ENCODE results near the gene BTBD2. TPM values are rescaled to one million over a fixed set of nuclear protein-coding genes. Genes with fewer than 3 reads are reported as not detected.

The BTBD2 gene
- total and polyA plus RNA-seq, 10 of the 15 experiments (the other 5 are each of a cell fraction or from before 2014, with no cell fraction given) = 0.13 to 66.2 (median 10.4) TPM

DNA sequence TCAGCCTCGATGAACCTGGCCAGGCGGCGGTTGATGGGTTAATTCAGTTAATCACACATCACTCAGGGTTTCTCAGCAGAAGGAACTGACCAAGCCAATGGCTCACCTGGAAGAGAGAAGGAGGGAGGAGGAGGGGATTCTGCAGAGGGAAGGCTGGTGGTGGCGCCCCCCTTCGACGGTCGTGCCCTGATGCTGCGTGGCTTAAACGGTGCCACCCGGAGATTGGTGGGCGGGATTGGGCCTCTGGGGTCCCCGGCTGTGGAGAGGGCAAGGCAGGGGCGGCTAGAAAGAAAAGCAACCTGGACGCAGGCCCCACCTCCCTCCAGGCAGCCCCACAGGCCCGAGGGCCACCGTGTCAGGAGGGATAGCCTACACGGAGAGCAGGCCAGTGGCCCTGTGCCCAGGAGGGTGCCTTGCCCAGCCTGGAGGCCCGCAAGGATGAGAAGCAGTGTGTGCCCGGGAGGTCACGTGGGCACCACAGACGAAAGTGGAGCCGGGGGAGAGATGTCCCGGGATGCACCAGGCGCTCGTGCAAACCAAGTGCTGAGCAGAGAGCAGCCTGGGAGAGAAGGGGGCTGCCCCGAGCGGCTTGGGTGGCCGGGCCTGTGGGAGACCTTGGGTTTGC, 58.5 kb downstream of the BTBD2 start:
- TF ChIP-seq SP1 (IDR thresholded peaks at IDR 0.05; ENCODE audit: low read depth, low read length) (no peak), RB1 (IDR thresholded peaks at IDR 0.05; ENCODE audit: borderline replicate concordance) (no peak), KAT2A (conservative IDR thresholded peaks at IDR 0.05; ENCODE audit: control insufficient read depth, low read depth, low read length) (no peak), SIX5 (IDR thresholded peaks at IDR 0.05; ENCODE audit: low read depth, low read length, severe bottlenecking) (no peak), ZNF622 (IDR thresholded peaks at IDR 0.05) (no peak), TCF12 (IDR thresholded peaks at IDR 0.05; ENCODE audit: low read depth, low read length) (no peak), ZSCAN29 (IDR thresholded peaks at IDR 0.05) (no peak), TCF7 (IDR thresholded peaks at IDR 0.05; ENCODE audit: borderline replicate concordance) (no peak), EZH2 (IDR thresholded peaks at IDR 0.05; ENCODE audit: borderline replicate concordance, control insufficient read depth, low read depth, low read length) (no peak), CHD1 (IDR thresholded peaks at IDR 0.05; ENCODE audit: low read depth, low read length) (no peak), RAD21 (IDR thresholded peaks at IDR 0.05; ENCODE audit: insufficient read depth, low read depth, low read length) (no peak), CREB1 (IDR thresholded peaks at IDR 0.05; ENCODE audit: low read depth) (no peak), SMAD5 (IDR thresholded peaks at IDR 0.05; ENCODE audit: low read depth) (no peak)
- TF ChIP-seq, protein P1, sequence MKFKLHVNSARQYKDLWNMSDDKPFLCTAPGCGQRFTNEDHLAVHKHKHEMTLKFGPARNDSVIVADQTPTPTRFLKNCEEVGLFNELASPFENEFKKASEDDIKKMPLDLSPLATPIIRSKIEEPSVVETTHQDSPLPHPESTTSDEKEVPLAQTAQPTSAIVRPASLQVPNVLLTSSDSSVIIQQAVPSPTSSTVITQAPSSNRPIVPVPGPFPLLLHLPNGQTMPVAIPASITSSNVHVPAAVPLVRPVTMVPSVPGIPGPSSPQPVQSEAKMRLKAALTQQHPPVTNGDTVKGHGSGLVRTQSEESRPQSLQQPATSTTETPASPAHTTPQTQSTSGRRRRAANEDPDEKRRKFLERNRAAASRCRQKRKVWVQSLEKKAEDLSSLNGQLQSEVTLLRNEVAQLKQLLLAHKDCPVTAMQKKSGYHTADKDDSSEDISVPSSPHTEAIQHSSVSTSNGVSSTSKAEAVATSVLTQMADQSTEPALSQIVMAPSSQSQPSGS (IDR thresholded peaks at IDR 0.05; ENCODE audit: low read length) = no peak
- TF ChIP-seq, protein P2, sequence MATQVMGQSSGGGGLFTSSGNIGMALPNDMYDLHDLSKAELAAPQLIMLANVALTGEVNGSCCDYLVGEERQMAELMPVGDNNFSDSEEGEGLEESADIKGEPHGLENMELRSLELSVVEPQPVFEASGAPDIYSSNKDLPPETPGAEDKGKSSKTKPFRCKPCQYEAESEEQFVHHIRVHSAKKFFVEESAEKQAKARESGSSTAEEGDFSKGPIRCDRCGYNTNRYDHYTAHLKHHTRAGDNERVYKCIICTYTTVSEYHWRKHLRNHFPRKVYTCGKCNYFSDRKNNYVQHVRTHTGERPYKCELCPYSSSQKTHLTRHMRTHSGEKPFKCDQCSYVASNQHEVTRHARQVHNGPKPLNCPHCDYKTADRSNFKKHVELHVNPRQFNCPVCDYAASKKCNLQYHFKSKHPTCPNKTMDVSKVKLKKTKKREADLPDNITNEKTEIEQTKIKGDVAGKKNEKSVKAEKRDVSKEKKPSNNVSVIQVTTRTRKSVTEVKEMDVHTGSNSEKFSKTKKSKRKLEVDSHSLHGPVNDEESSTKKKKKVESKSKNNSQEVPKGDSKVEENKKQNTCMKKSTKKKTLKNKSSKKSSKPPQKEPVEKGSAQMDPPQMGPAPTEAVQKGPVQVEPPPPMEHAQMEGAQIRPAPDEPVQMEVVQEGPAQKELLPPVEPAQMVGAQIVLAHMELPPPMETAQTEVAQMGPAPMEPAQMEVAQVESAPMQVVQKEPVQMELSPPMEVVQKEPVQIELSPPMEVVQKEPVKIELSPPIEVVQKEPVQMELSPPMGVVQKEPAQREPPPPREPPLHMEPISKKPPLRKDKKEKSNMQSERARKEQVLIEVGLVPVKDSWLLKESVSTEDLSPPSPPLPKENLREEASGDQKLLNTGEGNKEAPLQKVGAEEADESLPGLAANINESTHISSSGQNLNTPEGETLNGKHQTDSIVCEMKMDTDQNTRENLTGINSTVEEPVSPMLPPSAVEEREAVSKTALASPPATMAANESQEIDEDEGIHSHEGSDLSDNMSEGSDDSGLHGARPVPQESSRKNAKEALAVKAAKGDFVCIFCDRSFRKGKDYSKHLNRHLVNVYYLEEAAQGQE (IDR thresholded peaks at IDR 0.05; ENCODE audit: low read depth, low read length) = no peak
- TF ChIP-seq, protein P3, sequence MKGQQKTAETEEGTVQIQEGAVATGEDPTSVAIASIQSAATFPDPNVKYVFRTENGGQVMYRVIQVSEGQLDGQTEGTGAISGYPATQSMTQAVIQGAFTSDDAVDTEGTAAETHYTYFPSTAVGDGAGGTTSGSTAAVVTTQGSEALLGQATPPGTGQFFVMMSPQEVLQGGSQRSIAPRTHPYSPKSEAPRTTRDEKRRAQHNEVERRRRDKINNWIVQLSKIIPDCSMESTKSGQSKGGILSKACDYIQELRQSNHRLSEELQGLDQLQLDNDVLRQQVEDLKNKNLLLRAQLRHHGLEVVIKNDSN (IDR thresholded peaks at IDR 0.05; ENCODE audit: borderline replicate concordance, extremely low read length, insufficient read depth, low read depth, low read length) = no peak
- in situ Hi-C loops (cut with MboI) = no loop called here
- Histone ChIP-seq H2AFZ (ENCODE audit: control insufficient read depth, low read depth, low read length) (no peak overlapping the region), H3K4me2 (ENCODE audit: control insufficient read depth, insufficient read depth) (no peak overlapping the region), H3K4me1 (ENCODE audit: control insufficient read depth, insufficient read depth, low read length) (no peaks in the 10 kb centered on the region), H3K36me3 (ENCODE audit: control insufficient read depth in 2 of 2, insufficient read depth in 2 of 2, low read length in 1 of 2) (peaks cover 5 to 26% of the 10 kb centered on the region in 2 experiments; a peak in 3 of 4 replicates), H3K27ac (ENCODE audit: control insufficient read depth, insufficient read depth) (no peak overlapping the region), H4K20me1 (ENCODE audit: control insufficient read depth, insufficient read depth) (no peaks in the 10 kb centered on the region), H3K27me3 (replicated peaks in 1 of 2; ENCODE audit: control insufficient read depth in 2 of 2, insufficient read depth in 2 of 2, low read length in 1 of 2) (no peaks in the 10 kb centered on the region), H3K9ac (ENCODE audit: control insufficient read depth, insufficient read depth, low read length) (no peak overlapping the region), H3K9me3 (replicated peaks; ENCODE audit: control insufficient read depth, insufficient read depth, low read length) (no peaks in the 10 kb centered on the region), H3K4me3 (no peak overlapping the region), H3K79me2 (ENCODE audit: control insufficient read depth, insufficient read depth, low read length) (peaks cover 22% of the 10 kb centered on the region)
- intact Hi-C loops (cut with micrococcal nuclease; ENCODE audit: unreplicated experiment) = no loop called here
- DNase-seq (ENCODE audit: low read depth, low spot score) = no peak
- FAIRE-seq = no peak
- WGBS (ENCODE audit: insufficient coverage, insufficient replicate concordance, low lambda C conversion rate, missing lambda C conversion rate) = 80% methylated on average over 26 of the region's 28 CpGs
- ChIA-PET CTCF (no interaction called here), POLR2A (no interaction called here), RAD21 (ENCODE audit: unreplicated experiment) (no interaction called here), SMC1A (ENCODE audit: uncharacterized antibody, unreplicated experiment) (no interaction called here)
- no peak for ATAC-seq
- BruUV-seq (replicated peaks) = no TSS peak
